Mesodermal cell (in vitro differentiated cells): ENCODE measurements around the gene LCN6.

Experiments used
- H3K27ac ChIP-seq: 2 replicates; pipeline ENCODE4 v1.7.0; 2013; ENCODE audit warnings: mild to moderate bottlenecking, low read depth, low read length, moderate library complexity; ENCODE audit not compliant: severe bottlenecking
- H3K36me3 ChIP-seq: 2 replicates; pipeline ENCODE4 v1.7.1; 2013; ENCODE audit warnings: mild to moderate bottlenecking, low read length, moderate library complexity; ENCODE audit not compliant: control insufficient read depth, insufficient read depth
- H3K4me1 ChIP-seq: one replicate; pipeline ENCODE4 v1.7.1; 2013; ENCODE audit warnings: mild to moderate bottlenecking, low read length; ENCODE audit not compliant: insufficient read depth, control insufficient read depth, poor library complexity, severe bottlenecking
- H3K4me3 ChIP-seq: 2 replicates; pipeline ENCODE4 v1.7.0; 2013; ENCODE audit warnings: low read length, control low read depth, mild to moderate bottlenecking; ENCODE audit not compliant: insufficient read depth, poor library complexity, severe bottlenecking; ENCODE audit errors: extremely low read depth
- H3K9me3 ChIP-seq: 2 replicates; pipeline ENCODE4 v1.7.1; 2013; ENCODE audit warnings: mild to moderate bottlenecking, low read length, moderate library complexity; ENCODE audit not compliant: control insufficient read depth
- WGBS, 2 experiments: methylation state at CpG; one replicate each; pipeline ENCODE4 v1.1.5; 2013; ENCODE audit warnings: missing lambda C conversion rate in 2 of 2; ENCODE audit not compliant: insufficient coverage in 2 of 2; 5-methylcytosine and 5-hydroxymethylcytosine counted together

Gene LCN6

GRCh38 chr9:136694872-136695247 lies 53.5 kb downstream of the LCN6 start:
- Histone ChIP-seq H3K36me3 (no peaks in the 10 kb centered on the region), H3K9me3 (no peaks in the 10 kb centered on the region), H3K4me1 (peaks cover 13% of the 10 kb centered on the region), H3K27ac (no peak overlapping the region), H3K4me3 (no peak overlapping the region)
- 97 to 100% methylated on average over 3 to 9 of the region's 11 CpGs for WGBS, 2 experiments

DNA sequence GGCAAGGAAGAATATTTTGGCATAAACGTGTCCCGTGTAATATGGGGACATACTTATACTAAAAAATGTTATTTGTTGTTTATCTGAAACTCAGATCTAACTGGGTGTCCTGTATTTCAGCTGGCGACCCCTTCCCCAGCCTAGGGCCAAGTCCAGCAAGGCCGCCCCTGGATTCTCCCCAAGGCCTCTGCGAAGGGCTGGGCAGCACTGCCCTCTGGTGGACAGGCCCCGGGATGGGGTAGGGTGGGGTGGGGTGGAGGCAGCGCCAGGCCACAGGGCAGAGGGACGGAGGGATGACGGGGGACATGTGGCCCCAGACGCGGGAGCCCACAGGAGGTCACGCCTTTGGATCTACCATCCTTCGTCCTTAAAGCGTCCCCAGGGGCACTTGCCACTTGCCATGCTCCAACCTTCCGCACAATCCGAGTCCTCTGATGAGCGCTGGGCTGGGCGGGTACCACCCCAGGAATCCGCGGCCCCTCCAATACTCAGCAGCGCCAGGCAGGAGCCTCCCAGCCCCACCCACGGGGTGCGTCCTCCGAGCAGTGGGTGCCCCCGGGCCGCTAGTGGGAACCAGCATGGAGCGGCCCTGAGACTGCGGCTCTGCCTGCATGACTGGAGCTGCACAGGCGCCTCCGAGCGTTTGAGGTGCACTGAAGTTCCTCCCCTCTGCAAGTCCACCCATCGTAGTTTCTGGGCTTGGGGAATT lies 54.0 kb downstream of the LCN6 start:
- Histone ChIP-seq H3K4me1 (peaks cover 13% of the 10 kb centered on the region), H3K36me3 (no peaks in the 10 kb centered on the region), H3K9me3 (no peaks in the 10 kb centered on the region), H3K27ac (no peak overlapping the region), H3K4me3 (no peak overlapping the region)
- WGBS, 2 experiments: 55 to 69% methylated on average over 21 to 28 of the region's 32 CpGs
